ENCODE data around the gene FHIP1A. TPM values are rescaled to one million over a fixed set of nuclear protein-coding genes. Genes with fewer than 3 reads are reported as not detected.
"Not testable (repeated sequence)": the region's sequence is repeated elsewhere in the genome, so short reads cannot be mapped to it uniquely, and the experiment has no call there.

The FHIP1A gene
- total RNA-seq, 1 donor from 2014 or later, result 26.9 TPM

- H3K27ac Mint-ChIP-seq, result no peak overlapping the region
- TF ChIP-seq CTCF (IDR thresholded peaks at IDR 0.05; ENCODE audit: unreplicated experiment), result no peak
- no peaks in the 10 kb centered on the region for H3K4me1 Mint-ChIP-seq (ENCODE audit: low read depth)
- peaks cover 18% of the 10 kb centered on the region for H3K9me3 Mint-ChIP-seq (ENCODE audit: low read depth)
- no peak for DNase-seq (ENCODE audit: low spot score, unreplicated experiment)
- H3K4me3 Mint-ChIP-seq (ENCODE audit: low read depth), result no peak overlapping the region
- H3K27me3 Mint-ChIP-seq, result no peaks in the 10 kb centered on the region
- peaks cover 3% of the 10 kb centered on the region for H3K36me3 Mint-ChIP-seq (ENCODE audit: insufficient read depth)
These were observed 32.4 kb upstream of the FHIP1A start for GRCh38 chr4:151376540-151376939.

GRCh38 chr4:151389311-151389710 lies 19.7 kb upstream of the FHIP1A start:
- DNase-seq (ENCODE audit: low spot score, unreplicated experiment), result no peak
- H3K9me3 Mint-ChIP-seq (ENCODE audit: low read depth), result peaks cover 25% of the 10 kb centered on the region
- H3K27ac Mint-ChIP-seq, result no peak overlapping the region
- no peaks in the 10 kb centered on the region for H3K27me3 Mint-ChIP-seq
- TF ChIP-seq CTCF (IDR thresholded peaks at IDR 0.05; ENCODE audit: unreplicated experiment), result no peak
- H3K36me3 Mint-ChIP-seq (ENCODE audit: insufficient read depth), result peaks cover 11% of the 10 kb centered on the region
- H3K4me1 Mint-ChIP-seq (ENCODE audit: low read depth), result no peaks in the 10 kb centered on the region
- no peak overlapping the region for H3K4me3 Mint-ChIP-seq (ENCODE audit: low read depth)

- Mint-ChIP-seq H3K36me3 (ENCODE audit: insufficient read depth) (peaks cover 11% of the 10 kb centered on the region), H3K9me3 (ENCODE audit: low read depth) (peaks cover 25% of the 10 kb centered on the region)
- H3K4me1 Mint-ChIP-seq (ENCODE audit: low read depth); DNase-seq (ENCODE audit: low spot score, unreplicated experiment); H3K27ac Mint-ChIP-seq; H3K4me3 Mint-ChIP-seq (ENCODE audit: low read depth); H3K27me3 Mint-ChIP-seq: not testable (repeated sequence)
These were observed 19.2 kb upstream of the FHIP1A start for GRCh38 chr4:151389799-151390198.

- Mint-ChIP-seq H3K27ac (no peak overlapping the region), H3K36me3 (ENCODE audit: insufficient read depth) (peaks cover 4% of the 10 kb centered on the region), H3K4me3 (ENCODE audit: low read depth) (no peak overlapping the region), H3K9me3 (ENCODE audit: low read depth) (peaks cover 14% of the 10 kb centered on the region), H3K4me1 (ENCODE audit: low read depth) (no peaks in the 10 kb centered on the region), H3K27me3 (no peaks in the 10 kb centered on the region)
- no peak for DNase-seq (ENCODE audit: low spot score, unreplicated experiment)
- TF ChIP-seq CTCF (IDR thresholded peaks at IDR 0.05; ENCODE audit: unreplicated experiment), result no peak
These were observed 13.1 kb upstream of the FHIP1A start for GRCh38 chr4:151395873-151396272.

GRCh38 chr4:151400343-151400742 lies 8.6 kb upstream of the FHIP1A start:
- Mint-ChIP-seq H3K27me3 (no peaks in the 10 kb centered on the region), H3K36me3 (ENCODE audit: insufficient read depth) (no peaks in the 10 kb centered on the region), H3K4me1 (ENCODE audit: low read depth) (no peaks in the 10 kb centered on the region), H3K4me3 (ENCODE audit: low read depth) (no peak overlapping the region), H3K27ac (no peak overlapping the region), H3K9me3 (ENCODE audit: low read depth) (peaks cover 5% of the 10 kb centered on the region)
- TF ChIP-seq CTCF (IDR thresholded peaks at IDR 0.05; ENCODE audit: unreplicated experiment), result no peak
- no peak for DNase-seq (ENCODE audit: low spot score, unreplicated experiment)

- H3K36me3 Mint-ChIP-seq (ENCODE audit: insufficient read depth), result no peaks in the 10 kb centered on the region
- H3K4me1 Mint-ChIP-seq (ENCODE audit: low read depth), result no peaks in the 10 kb centered on the region
- peaks cover 5% of the 10 kb centered on the region for H3K9me3 Mint-ChIP-seq (ENCODE audit: low read depth)
- no peak for DNase-seq (ENCODE audit: low spot score, unreplicated experiment)
- peaks cover 4% of the 10 kb centered on the region for H3K27me3 Mint-ChIP-seq
- no peak overlapping the region for H3K27ac Mint-ChIP-seq
- TF ChIP-seq CTCF (IDR thresholded peaks at IDR 0.05; ENCODE audit: unreplicated experiment), result no peak
- no peak overlapping the region for H3K4me3 Mint-ChIP-seq (ENCODE audit: low read depth)
These were observed 7.2 kb upstream of the FHIP1A start for GRCh38 chr4:151401739-151402138.
